Erythroblast (primary cell): ENCODE data around the gene IL1RAPL2.

Experiments
- DNase-seq, 2 experiments: peaks; one replicate each; lab custom pipeline; 2025; lab: John Stamatoyannopoulos, UW
- GATA1 ChIP-seq: IDR thresholded peaks from 2 replicates; pipeline ENCODE4 v1.6.1; 2011; ENCODE audit warnings: low read depth, mild to moderate bottlenecking, control low read depth, low read length, moderate library complexity
- POLR2A ChIP-seq: IDR thresholded peaks from 2 replicates; pipeline ENCODE4 v1.6.1; 2011; ENCODE audit warnings: mild to moderate bottlenecking, low read length

IL1RAPL2 gene

DNA sequence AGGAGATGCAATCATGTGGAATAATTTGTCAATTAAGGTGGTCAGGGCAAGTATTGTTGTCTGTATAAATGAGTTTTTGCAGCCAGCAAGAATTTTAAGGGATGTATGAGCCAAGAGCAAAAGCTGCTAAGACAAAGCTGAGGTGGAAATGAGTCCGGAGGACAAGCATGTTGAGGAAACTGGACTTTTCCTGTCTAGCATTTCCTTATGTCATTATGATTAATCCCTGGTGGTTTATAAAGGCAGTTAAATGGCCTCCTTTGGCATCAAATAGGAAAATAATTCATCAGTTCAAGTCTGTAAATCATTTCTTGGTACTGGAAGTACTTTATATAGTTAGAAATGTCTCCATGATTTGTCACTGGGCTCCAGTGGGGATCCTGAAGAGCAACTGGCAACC lies 716.1 kb downstream of the IL1RAPL2 start:
- TF ChIP-seq POLR2A (no peak), GATA1 (no peak)

DNA sequence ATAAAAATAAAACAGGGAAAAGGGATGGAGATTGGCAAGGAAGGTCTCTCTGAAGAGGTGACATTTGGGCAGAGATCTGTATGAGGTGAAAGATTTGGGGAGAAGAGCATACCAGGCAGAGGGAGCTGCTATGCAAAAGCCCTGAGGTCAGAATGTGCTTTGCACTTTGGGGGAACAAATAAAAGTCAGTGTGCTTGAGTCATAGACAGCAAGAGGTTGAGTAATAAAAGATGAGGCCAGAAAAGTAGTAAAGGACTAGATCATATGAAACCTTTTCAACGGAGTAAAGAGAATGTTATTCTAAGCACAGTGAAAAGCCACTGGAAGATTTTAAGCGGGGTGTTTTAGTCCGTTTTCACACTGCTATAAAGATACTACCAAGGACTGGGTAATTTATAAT lies 731.0 kb downstream of the IL1RAPL2 start:
- TF ChIP-seq GATA1 = no peak
- TF ChIP-seq POLR2A = no peak
- DNase-seq = no peak

More for the DNA sequence above, 716.1 kb downstream of the IL1RAPL2 start:
- DNase-seq = no peak

DNA sequence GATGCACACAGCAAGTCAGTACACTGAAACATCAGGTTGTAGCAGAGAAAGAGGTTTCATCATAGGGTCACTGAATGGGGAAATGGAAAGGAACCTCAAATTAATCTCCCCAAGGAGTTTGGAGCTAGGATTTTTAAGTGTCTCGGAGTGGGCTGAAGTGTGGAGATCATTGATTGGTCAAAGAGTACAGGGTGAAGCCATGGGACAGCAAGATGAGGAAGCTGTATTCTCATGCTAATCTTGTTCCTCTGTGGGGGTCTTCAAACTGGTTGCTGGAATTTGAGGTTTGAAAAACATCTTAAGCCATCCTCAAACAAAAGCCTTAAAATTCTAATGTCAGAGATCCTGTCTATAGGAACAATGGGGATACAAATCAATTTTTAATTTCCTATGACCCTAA lies 733.3 kb downstream of the IL1RAPL2 start:
- no peak for TF ChIP-seq POLR2A
- no peak for TF ChIP-seq GATA1
- DNase-seq = no peak

DNA sequence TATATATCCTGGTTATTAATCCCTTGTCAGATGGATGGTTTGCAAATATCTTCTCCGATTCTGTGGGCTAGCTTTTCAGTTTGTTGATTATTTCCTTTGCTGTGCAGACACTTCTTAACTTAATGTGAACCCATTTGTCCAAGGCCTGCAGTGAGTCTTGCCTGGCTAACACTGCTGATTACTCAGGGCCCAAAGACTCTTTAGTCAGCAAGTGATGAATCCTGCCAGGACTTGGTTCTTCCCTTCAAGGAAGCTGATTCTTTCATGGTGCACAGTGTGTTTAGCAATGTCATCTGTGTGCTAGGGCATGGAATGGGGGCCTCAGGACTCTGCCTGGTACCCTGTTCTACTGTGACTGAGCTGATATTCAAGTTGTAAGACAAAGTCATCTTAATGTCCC lies 736.2 kb downstream of the IL1RAPL2 start:
- no peak for DNase-seq
- no peak for TF ChIP-seq POLR2A
- TF ChIP-seq GATA1 = no peak

DNA sequence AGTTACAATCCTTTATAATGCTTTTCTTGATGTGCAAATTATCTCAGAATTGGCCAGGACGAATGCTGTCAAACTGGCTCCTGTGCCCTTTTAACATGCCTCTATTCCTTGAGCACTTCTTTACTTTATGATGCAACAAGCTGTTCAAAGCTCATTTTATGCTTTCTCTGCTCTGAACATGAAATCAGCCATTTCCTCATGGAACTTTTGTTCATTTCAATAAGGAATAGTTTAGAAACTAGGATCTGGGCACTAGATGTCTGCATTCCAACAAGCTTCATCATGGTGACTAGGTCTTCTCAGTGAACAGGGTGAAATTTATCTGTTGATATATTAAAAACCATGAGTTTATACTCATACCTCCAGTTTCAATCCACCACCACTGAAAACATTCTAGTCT lies 741.8 kb downstream of the IL1RAPL2 start:
- no peak for DNase-seq
- no peak for TF ChIP-seq POLR2A
- no peak for TF ChIP-seq GATA1

DNA sequence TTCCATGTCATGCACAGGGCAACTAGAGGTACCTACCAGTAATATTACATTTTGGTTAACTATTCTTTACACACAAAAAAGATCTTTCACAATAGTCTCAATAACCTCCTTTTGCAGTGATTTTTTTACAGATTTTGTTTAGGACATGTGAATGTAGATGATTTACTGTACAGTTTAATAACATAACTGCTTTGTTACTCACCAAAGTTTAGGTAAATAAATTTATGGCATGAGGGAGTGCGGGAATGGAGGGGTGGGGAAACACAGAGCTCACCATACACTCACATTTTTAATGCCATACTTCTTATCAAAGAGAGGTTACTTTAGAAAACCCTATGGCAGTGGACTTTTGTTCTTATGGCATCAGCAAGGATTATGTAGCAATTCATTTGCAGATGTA lies 747.6 kb downstream of the IL1RAPL2 start:
- no peak for TF ChIP-seq POLR2A
- no peak for TF ChIP-seq GATA1
- DNase-seq = no peak

DNA sequence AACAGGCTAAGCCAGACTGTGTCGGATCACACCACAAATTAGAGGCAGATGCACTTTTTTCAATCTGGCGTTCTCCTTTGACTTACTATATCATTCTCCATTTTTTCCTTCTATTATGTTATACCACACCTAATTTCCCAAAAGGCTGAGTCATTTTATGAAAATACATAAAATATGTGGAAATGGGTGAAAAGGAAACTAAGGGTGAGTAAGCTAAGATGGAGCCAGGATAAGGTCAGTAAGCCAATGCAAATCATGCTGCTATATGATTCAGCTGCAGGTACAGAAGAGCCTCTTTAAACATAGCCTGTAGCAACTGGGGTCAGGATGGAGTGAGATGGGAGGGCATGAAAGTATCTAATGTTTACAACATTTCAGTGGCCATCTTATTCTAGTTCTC lies 748.5 kb downstream of the IL1RAPL2 start:
- TF ChIP-seq POLR2A = no peak
- TF ChIP-seq GATA1 = no peak
- DNase-seq = no peak

DNA sequence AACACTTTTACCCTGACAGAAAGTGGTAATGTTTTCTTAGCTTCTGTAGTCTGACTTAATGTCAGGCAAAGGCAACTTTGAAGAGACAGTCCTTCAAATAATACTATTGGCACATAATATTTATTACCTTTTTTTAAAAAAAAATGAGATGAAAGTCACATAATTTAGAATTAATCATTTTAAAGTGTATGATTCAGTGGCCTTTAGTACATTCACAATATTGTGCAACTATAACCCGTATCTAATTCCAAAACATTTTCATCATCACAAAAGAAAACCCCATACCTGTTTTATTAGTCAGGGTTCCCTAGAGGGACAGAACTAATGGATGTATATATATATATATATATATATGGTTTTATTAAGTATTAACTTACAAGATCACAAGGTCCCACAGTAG lies 749.2 kb downstream of the IL1RAPL2 start:
- DNase-seq = no peak
- no peak for TF ChIP-seq GATA1
- TF ChIP-seq POLR2A = no peak

DNA sequence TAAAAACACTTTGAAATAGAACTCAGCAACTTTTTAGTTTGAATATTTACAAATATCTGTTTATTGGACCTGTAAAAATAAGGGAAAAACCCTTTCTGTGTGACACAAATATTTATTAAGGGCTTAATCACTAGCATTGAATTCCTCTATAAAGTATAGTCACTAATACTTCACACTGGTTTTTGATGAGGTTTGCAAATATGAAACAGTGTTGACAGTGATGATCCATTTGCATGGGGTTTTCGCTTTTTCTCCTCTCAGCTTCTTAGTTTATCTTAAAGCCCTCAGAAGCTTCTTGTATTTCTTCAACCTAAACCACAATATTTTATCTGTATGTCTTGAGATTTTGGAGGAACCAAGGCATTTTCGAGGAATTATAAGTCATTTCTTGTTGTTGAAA lies 751.1 kb downstream of the IL1RAPL2 start:
- no peak for TF ChIP-seq POLR2A
- TF ChIP-seq GATA1 = no peak
- DNase-seq = no peak

DNA sequence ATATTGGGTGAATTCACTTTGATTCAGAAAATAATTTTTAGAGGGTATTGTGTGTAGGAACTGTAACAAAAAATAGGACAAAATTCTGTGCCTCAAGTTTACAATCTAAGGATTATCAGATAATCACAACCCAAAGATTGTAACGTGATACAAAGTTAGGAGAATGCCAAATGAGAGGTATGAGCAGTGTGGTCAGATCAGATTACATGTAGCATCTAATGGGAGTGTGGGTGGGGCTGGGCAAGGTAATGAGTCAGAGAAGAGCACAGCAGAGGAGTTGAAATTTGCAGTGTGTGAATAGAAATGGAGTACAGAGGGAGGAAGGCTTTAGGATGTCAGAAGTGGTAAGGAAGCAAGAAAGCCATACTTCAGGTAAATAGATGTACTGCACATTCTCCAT lies 757.9 kb downstream of the IL1RAPL2 start:
- DNase-seq = no peak
- TF ChIP-seq GATA1 (no peak), POLR2A (no peak)

DNA sequence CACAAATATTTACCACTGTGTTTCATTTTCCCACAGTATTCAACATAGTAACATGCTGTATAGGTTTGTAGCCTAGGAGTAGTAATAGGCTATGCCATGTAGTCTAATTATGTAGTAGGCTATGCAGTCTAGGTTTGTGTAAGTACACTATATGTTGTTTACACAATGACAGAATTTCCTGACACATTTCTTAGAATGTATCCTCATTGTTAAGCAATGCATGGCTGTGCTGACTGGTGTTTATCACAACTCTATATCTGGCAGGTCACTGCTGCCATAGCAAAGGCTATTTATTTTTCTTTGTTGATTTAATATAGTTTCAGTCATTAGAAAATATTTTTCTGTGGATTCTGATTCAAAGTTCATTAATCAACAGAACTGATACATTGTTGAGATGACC lies 762.8 kb downstream of the IL1RAPL2 start:
- no peak for DNase-seq
- TF ChIP-seq POLR2A (no peak), GATA1 (no peak)

DNA sequence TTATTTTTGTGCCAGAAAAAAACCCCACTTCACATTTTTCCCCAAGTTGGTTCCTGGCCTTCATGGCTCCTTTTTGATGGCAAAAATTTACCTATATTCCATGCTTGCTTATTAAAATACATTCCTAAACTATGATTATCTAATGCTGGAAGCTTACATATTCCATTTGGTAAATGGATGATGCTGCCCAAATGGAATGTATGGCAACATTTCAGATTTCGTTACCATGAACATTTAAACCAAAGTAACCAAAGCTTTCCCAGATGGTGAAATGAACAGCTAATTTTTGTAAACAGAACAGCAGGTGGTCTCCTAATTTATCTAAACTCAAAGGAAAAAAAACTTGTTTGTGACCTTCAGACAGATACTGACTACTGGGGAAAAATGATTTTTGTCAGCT lies 765.2 kb downstream of the IL1RAPL2 start:
- no peak for DNase-seq
- TF ChIP-seq GATA1 = no peak
- TF ChIP-seq POLR2A = no peak

DNA sequence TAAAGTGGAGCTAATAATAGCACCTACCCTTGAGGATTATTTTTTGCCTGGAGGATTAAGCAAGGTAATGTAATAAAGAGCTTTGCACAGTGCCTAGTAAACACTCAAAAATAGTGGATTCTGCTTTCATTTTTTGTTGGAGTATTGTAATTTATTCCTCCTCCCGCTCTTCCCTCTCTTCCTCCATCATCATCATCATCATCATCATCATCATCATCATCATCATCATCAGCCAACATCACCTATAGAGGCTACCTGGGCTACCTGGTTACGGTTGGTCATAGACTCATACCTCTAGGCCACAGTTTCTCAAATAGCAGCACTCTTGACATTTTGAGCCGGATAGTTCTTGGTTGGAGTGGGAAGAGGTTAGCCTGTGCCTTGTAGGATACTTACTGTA lies 781.4 kb downstream of the IL1RAPL2 start:
- TF ChIP-seq POLR2A = no peak
- TF ChIP-seq GATA1 = no peak
- no peak for DNase-seq

DNA sequence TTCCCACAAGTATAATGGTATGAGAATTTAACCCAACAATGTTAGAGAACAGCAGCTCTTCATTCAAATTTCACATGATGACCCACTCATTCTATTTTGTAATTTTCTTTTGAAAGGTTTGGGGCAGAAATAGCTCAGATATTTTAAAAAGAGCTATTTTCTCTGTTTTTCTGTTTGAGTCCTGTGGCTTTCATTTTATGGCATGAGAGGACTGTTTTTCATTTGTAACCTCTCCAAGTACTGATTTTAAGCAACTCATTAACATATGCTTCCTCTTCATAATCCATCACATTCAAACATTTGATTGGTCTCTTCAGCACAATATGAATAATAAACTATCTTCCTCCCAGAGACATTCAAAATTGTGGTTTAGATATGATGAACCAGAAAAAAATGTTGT lies 783.5 kb downstream of the IL1RAPL2 start:
- no peak for TF ChIP-seq POLR2A
- TF ChIP-seq GATA1 = no peak
- DNase-seq = no peak

DNA sequence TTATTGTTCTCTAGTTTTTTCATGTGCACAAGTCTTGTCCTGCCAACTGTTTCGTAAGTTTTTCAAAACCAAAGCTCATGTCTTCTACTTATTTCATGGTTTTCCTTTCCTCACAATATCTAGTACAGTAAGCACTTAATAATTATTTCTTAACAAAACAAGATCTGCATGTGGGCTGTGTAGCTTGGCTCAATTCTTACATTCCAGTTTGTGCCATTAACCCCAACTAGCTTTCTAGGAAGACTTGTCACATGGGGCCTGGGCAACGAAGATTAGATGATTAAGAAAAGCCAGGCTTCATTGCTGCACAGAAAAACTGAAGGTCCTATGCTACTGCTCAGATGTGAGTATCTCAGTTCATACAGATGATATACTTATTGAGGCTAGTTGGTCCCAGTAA lies 809.8 kb downstream of the IL1RAPL2 start:
- DNase-seq = no peak
- TF ChIP-seq POLR2A (no peak), GATA1 (no peak)

DNA sequence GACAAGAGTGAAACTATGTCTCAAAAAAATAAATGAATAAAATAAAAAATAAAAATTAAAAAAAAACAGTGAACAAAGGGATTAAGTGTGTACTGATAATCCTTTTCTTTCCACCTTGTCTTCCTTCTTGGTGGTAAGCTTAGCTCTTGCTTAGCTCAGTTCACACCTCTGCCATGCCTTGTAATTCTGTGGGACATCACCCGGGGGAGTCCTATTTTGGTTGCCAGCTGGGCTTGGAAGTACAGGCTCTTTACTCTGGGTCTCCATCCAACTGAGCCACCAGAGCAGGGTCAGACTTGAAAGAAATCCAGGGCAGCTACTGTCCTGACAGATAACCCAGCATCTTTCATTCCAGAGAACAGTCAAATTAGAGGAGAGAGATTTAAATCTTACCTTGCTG lies 858.7 kb downstream of the IL1RAPL2 start:
- no peak for DNase-seq
- TF ChIP-seq POLR2A = no peak
- no peak for TF ChIP-seq GATA1

DNA sequence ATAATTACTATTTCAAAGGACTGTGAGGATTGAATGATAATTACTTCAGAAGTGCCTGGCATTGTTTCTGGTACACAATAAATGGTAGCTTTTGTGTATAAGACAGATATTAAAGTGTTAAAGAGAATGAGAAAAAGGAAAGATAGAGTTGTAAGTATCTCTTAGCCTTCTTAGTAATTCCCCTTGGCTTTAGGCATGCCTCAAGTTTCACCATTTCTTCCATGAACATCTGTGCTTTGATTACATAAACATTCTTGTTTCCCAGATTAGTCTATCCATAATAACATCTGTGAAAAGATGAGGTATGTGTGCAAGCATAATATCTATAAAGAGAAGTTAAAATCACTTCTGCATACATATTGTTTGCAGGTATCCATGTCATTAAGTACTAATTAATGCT lies 885.4 kb downstream of the IL1RAPL2 start:
- TF ChIP-seq GATA1 (no peak), POLR2A (no peak)

More for the DNA sequence above, 885.4 kb downstream of the IL1RAPL2 start:
- no peak for DNase-seq
